Calu3 (cell line): ENCODE results near the gene SMAD9. TPM values are rescaled to one million over a fixed set of nuclear protein-coding genes. Genes with fewer than 3 reads are reported as not detected.

ENCODE experiments used
- BruUV-seq: library from RNA; stranded (reverse); fragments of 400-500 nt; replicated peaks from 2 replicates; lab custom pipeline; 2021; lab: Mats Ljungman, UMichigan
- CTCF ChIA-PET: fragments of 300-600 bp; sonication (Branson Sonifier 250); formaldehyde crosslinking; loops from one replicate; lab custom pipeline; 2022; ENCODE audit warnings: antibody characterized with exemption; lab: Charles Lee
- DNase-seq: peaks from one replicate; pipeline ENCODE4 v3.0.0; 2022
- H3K27ac Mint-ChIP-seq: one replicate; pipeline ENCODE4 v1.8.0; 2022; ENCODE audit warnings: mixed read lengths; ENCODE audit not compliant: unreplicated experiment
- H3K27me3 Mint-ChIP-seq: one replicate; pipeline ENCODE4 v1.8.0; 2022; ENCODE audit warnings: mixed read lengths; ENCODE audit not compliant: unreplicated experiment
- H3K36me3 Mint-ChIP-seq: one replicate; pipeline ENCODE4 v1.8.0; 2022; ENCODE audit warnings: mild to moderate bottlenecking, moderate library complexity, mixed read lengths; ENCODE audit not compliant: insufficient read depth, unreplicated experiment
- H3K4me1 Mint-ChIP-seq: one replicate; pipeline ENCODE4 v1.8.0; 2022; ENCODE audit warnings: mild to moderate bottlenecking, low read depth, mixed read lengths; ENCODE audit not compliant: unreplicated experiment
- H3K4me3 Mint-ChIP-seq: one replicate; pipeline ENCODE4 v1.8.0; 2022; ENCODE audit warnings: mild to moderate bottlenecking, low read depth, moderate library complexity, mixed read lengths; ENCODE audit not compliant: unreplicated experiment
- H3K9me3 Mint-ChIP-seq: one replicate; pipeline ENCODE4 v1.8.0; 2022; ENCODE audit warnings: low read depth, mixed read lengths; ENCODE audit not compliant: unreplicated experiment
- CTCF ChIP-seq: fragments of 200-600 bp; IDR thresholded peaks from one replicate; pipeline ENCODE4 v1.8.0; 2022; ENCODE audit warnings: antibody characterized with exemption; ENCODE audit not compliant: unreplicated experiment
- intact Hi-C: fragments of 100-400 bp; cut with micrococcal nuclease; formaldehyde crosslinking; loops from one replicate; pipeline ENCODE4 v1.10.0; 2022; ENCODE audit not compliant: unreplicated experiment
- total RNA-seq: library from RNA; stranded (reverse); gene quantifications from 2 replicates; pipeline ENCODE4 v1.2.3, GENCODE V29; 2022

Gene SMAD9
- total RNA-seq, 1 experiment from 2014 or later: 1.8 TPM

- no peaks in the 10 kb centered on the region for H3K27me3 Mint-ChIP-seq
- no TSS peak for BruUV-seq
- intact Hi-C loops: no loop called here
- no peak overlapping the region for H3K4me3 Mint-ChIP-seq
- no peak for DNase-seq
- H3K27ac Mint-ChIP-seq: no peak overlapping the region
- no peak for TF ChIP-seq CTCF
- CTCF ChIA-PET: no interaction called here
- H3K36me3 Mint-ChIP-seq: no peaks in the 10 kb centered on the region
- H3K9me3 Mint-ChIP-seq: no peaks in the 10 kb centered on the region
- peaks cover 10% of the 10 kb centered on the region for H3K4me1 Mint-ChIP-seq
Observed at GRCh38 chr13:36875431-36875830, 44.6 kb downstream of the SMAD9 start.

DNA sequence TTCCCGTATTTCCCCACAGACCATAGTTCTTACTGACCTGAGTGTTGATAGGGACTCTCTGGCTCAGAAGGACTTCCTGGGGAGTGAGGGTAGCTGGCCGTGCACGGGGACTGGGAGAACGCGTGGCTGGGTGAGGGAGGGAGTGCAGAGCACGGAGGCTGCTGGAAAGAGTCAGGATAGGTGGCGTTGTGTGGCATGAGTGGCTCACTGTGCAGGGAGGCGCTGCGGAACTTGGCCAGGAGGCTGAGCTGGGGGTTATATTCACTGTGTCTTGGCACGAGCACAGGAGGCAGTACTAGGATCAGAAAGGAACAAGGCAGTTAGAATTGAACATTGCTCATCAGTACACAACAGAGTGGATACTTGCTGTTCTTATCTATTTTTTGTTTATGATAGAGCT is 47.4 kb downstream of the SMAD9 start:
- Mint-ChIP-seq H3K4me3 (no peak overlapping the region), H3K36me3 (no peaks in the 10 kb centered on the region), H3K27ac (no peak overlapping the region), H3K9me3 (no peaks in the 10 kb centered on the region), H3K27me3 (no peaks in the 10 kb centered on the region), H3K4me1 (peaks cover 10% of the 10 kb centered on the region)
- intact Hi-C loops: no loop called here
- BruUV-seq: no TSS peak
- CTCF ChIA-PET: no interaction called here
- DNase-seq: no peak
- TF ChIP-seq CTCF: no peak

GRCh38 chr13:36870050-36870692 is 49.9 kb downstream of the SMAD9 start:
- no peak for DNase-seq
- BruUV-seq: no TSS peak
- Mint-ChIP-seq H3K4me1 (peaks cover 10% of the 10 kb centered on the region), H3K36me3 (no peaks in the 10 kb centered on the region), H3K9me3 (no peaks in the 10 kb centered on the region), H3K27ac (no peak overlapping the region), H3K4me3 (no peak overlapping the region), H3K27me3 (no peaks in the 10 kb centered on the region)
- no peak for TF ChIP-seq CTCF
- CTCF ChIA-PET: interaction anchor here (0.8 to 1.4 kb wide), 2 partner anchors 9 to 22 kb away, joined by 3 read pairs; no protein-coding TSS in a partner anchor
- intact Hi-C loops: no loop called here

DNA sequence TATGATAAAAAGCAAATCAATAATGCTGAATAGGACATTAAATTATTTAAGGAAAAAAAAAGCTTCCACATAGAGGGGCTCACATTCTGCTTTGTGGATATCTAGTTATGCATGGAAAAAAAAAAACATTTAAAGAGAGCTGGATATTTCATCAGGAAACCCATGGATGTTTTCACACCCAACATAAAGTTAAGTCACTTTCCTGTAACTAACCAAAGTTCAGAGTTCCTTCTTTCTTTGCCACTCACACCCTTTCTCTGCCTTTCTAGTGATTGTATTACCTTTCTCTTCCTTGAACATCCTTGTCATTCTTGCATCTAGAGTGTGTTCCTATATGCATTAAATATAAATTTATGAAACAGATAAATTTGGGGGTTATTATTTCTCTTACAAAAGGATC is 53.8 kb downstream of the SMAD9 start:
- Mint-ChIP-seq H3K27ac (no peak overlapping the region), H3K4me1 (peaks cover 10% of the 10 kb centered on the region), H3K9me3 (no peaks in the 10 kb centered on the region), H3K27me3 (no peaks in the 10 kb centered on the region), H3K36me3 (no peaks in the 10 kb centered on the region), H3K4me3 (no peak overlapping the region)
- CTCF ChIA-PET: no interaction called here
- BruUV-seq: no TSS peak
- DNase-seq: no peak
- intact Hi-C loops: no loop called here
- TF ChIP-seq CTCF: no peak
